GM18519 (cell line): ENCODE results near the gene TSC2.
"Not testable (repeated sequence)": the region's sequence is repeated elsewhere in the genome, so short reads cannot be mapped to it uniquely, and the experiment has no call there.

Experiments used
- ATAC-seq: cut with Tn5 transposase; IDR thresholded peaks from one replicate; pipeline ENCODE4 v1.9.1; 2021; ENCODE audit warnings: mild to moderate bottlenecking, moderate library complexity; ENCODE audit not compliant: unreplicated experiment, low FRiP score

TSC2 gene

GRCh38 chr16:2095918-2096582, 48.3 kb downstream of the TSC2 start:
- ATAC-seq: no peak

- ATAC-seq: no peak
These were observed 49.2 kb downstream of the TSC2 start for GRCh38 chr16:2096853-2097595.

GRCh38 chr16:2097689-2098088, 49.9 kb downstream of the TSC2 start:
- not testable (repeated sequence) for ATAC-seq

- not testable (repeated sequence) for ATAC-seq
These were observed 53.8 kb downstream of the TSC2 start for GRCh38 chr16:2101581-2101980.

GRCh38 chr16:2102471-2102870, 54.7 kb downstream of the TSC2 start:
- ATAC-seq: no peak

GRCh38 chr16:2104464-2104863, 56.7 kb downstream of the TSC2 start:
- ATAC-seq: not testable (repeated sequence)

GRCh38 chr16:2105291-2105690, 57.5 kb downstream of the TSC2 start:
- ATAC-seq: not testable (repeated sequence)

GRCh38 chr16:2105769-2106168, 58.0 kb downstream of the TSC2 start:
- ATAC-seq: not testable (repeated sequence)

- not testable (repeated sequence) for ATAC-seq
These were observed 58.4 kb downstream of the TSC2 start for GRCh38 chr16:2106211-2106610.

- ATAC-seq: not testable (repeated sequence)
These were observed 59.5 kb downstream of the TSC2 start for GRCh38 chr16:2107121-2107790.

GRCh38 chr16:2107791-2108125, 60.0 kb downstream of the TSC2 start:
- not testable (repeated sequence) for ATAC-seq

GRCh38 chr16:2108446-2109270, 60.9 kb downstream of the TSC2 start:
- not testable (repeated sequence) for ATAC-seq

- not testable (repeated sequence) for ATAC-seq
These were observed 61.4 kb downstream of the TSC2 start for GRCh38 chr16:2109271-2109580.

- not testable (repeated sequence) for ATAC-seq
These were observed 62.1 kb downstream of the TSC2 start for GRCh38 chr16:2109872-2110271.

- ATAC-seq: not testable (repeated sequence)
These were observed 62.7 kb downstream of the TSC2 start for GRCh38 chr16:2110332-2111008.

- not testable (repeated sequence) for ATAC-seq
These were observed 63.2 kb downstream of the TSC2 start for GRCh38 chr16:2111009-2111353.

- not testable (repeated sequence) for ATAC-seq
These were observed 63.9 kb downstream of the TSC2 start for GRCh38 chr16:2111412-2112335.

GRCh38 chr16:2112539-2113106, 64.8 kb downstream of the TSC2 start:
- ATAC-seq: not testable (repeated sequence)

GRCh38 chr16:2114225-2114624, 66.4 kb downstream of the TSC2 start:
- not testable (repeated sequence) for ATAC-seq
